ENCODE measurements around the gene LGSN. TPM values are rescaled to one million over a fixed set of nuclear protein-coding genes. Genes with fewer than 3 reads are reported as not detected.

Gene LGSN
- total RNA-seq, 6 experiments from 2014 or later, result not detected

- TF ChIP-seq CTCF (IDR thresholded peaks at IDR 0.05), result no peak
- no peak overlapping the region for H3K4me3 Mint-ChIP-seq
- 0 out of 2 replicates have a peak, but pooled peaks cover 3% of the 10 kb centered on the region for H3K27me3 Mint-ChIP-seq (ENCODE audit: insufficient read depth)
- peaks cover 6% of the 10 kb centered on the region; the same call in 1 of the 2 replicates for H3K4me1 Mint-ChIP-seq (ENCODE audit: low read depth)
- H3K27ac Mint-ChIP-seq, result no peak overlapping the region
- H3K9me3 Mint-ChIP-seq, result no peaks in the 10 kb centered on the region
- no peak for DNase-seq
- no peaks in the 10 kb centered on the region for H3K36me3 Mint-ChIP-seq (ENCODE audit: low read depth)
Measured at GRCh38 chr6:63305277-63305676, 14.5 kb downstream of the LGSN start.

GRCh38 chr6:63303476-63303875 lies 16.3 kb downstream of the LGSN start:
- H3K4me3 Mint-ChIP-seq, result no peak overlapping the region
- H3K9me3 Mint-ChIP-seq, result no peaks in the 10 kb centered on the region
- no peak for TF ChIP-seq CTCF (IDR thresholded peaks at IDR 0.05)
- H3K27ac Mint-ChIP-seq, result no peak overlapping the region
- no peaks in the 10 kb centered on the region for H3K36me3 Mint-ChIP-seq (ENCODE audit: low read depth)
- peaks cover 6% of the 10 kb centered on the region; the same call in 1 of the 2 replicates for H3K4me1 Mint-ChIP-seq (ENCODE audit: low read depth)
- H3K27me3 Mint-ChIP-seq (ENCODE audit: insufficient read depth), result 0 out of 2 replicates have a peak, but pooled peaks cover 3% of the 10 kb centered on the region
- no peak for DNase-seq

- TF ChIP-seq CTCF (IDR thresholded peaks at IDR 0.05), result no peak
- Mint-ChIP-seq H3K4me1 (ENCODE audit: low read depth) (no peaks in the 10 kb centered on the region), H3K4me3 (no peak overlapping the region)
Measured at GRCh38 chr6:63299667-63300066, 20.1 kb downstream of the LGSN start.

GRCh38 chr6:63295553-63296194 lies 24.1 kb downstream of the LGSN start:
- Mint-ChIP-seq H3K36me3 (ENCODE audit: low read depth) (no peaks in the 10 kb centered on the region), H3K4me1 (ENCODE audit: low read depth) (no peaks in the 10 kb centered on the region), H3K9me3 (no peaks in the 10 kb centered on the region), H3K4me3 (no peak overlapping the region), H3K27me3 (ENCODE audit: insufficient read depth) (no peaks in the 10 kb centered on the region), H3K27ac (no peak overlapping the region)
- no peak for TF ChIP-seq CTCF (IDR thresholded peaks at IDR 0.05)
- no peak for DNase-seq

More at GRCh38 chr6:63299667-63300066, 20.1 kb downstream of the LGSN start:
- no peaks in the 10 kb centered on the region for H3K9me3 Mint-ChIP-seq
- 0 out of 2 replicates have a peak, but pooled peaks cover 3% of the 10 kb centered on the region for H3K27me3 Mint-ChIP-seq (ENCODE audit: insufficient read depth)
- H3K27ac Mint-ChIP-seq, result no peak overlapping the region
- H3K36me3 Mint-ChIP-seq (ENCODE audit: low read depth), result no peaks in the 10 kb centered on the region
- no peak for DNase-seq

- Mint-ChIP-seq H3K27me3 (ENCODE audit: insufficient read depth) (no peaks in the 10 kb centered on the region; the same call in 1 of the 2 replicates), H3K4me3 (no peak overlapping the region), H3K4me1 (ENCODE audit: low read depth) (no peaks in the 10 kb centered on the region), H3K27ac (no peak overlapping the region), H3K36me3 (ENCODE audit: low read depth) (no peaks in the 10 kb centered on the region), H3K9me3 (no peaks in the 10 kb centered on the region)
- no peak for DNase-seq
- no peak for TF ChIP-seq CTCF (IDR thresholded peaks at IDR 0.05)
Measured at GRCh38 chr6:63290492-63291058, 29.2 kb downstream of the LGSN start.
